Nephron (organoid): ENCODE measurements around the gene ERBB4.

Experiments
- H3K27ac Mint-ChIP-seq, 3 experiments: 2 replicates each; pipeline ENCODE4 v1.8.0; 2020; ENCODE audit warnings: mixed read lengths in 3 of 3, mild to moderate bottlenecking in 2 of 3, moderate library complexity in 1 of 3
- H3K27me3 Mint-ChIP-seq: 2 replicates; pipeline ENCODE4 v1.8.0; 2021; ENCODE audit warnings: low read depth, mild to moderate bottlenecking, moderate library complexity, mixed read lengths
- H3K36me3 Mint-ChIP-seq: 2 replicates; pipeline ENCODE4 v1.8.0; 2020; ENCODE audit warnings: low read depth, mixed read lengths
- H3K4me1 Mint-ChIP-seq: 2 replicates; pipeline ENCODE4 v1.8.0; 2020; ENCODE audit warnings: mixed read lengths
- H3K4me3 Mint-ChIP-seq, 3 experiments: 2 replicates each; pipeline ENCODE4 v1.8.0; 2020; ENCODE audit warnings: mild to moderate bottlenecking in 3 of 3, mixed read lengths in 3 of 3, moderate library complexity in 2 of 3
- H3K9me3 Mint-ChIP-seq: 2 replicates; pipeline ENCODE4 v1.8.0; 2020; ENCODE audit warnings: mixed read lengths
- CTCF ChIP-seq, 3 experiments: fragments of 200-600 bp; sonication (generic); IDR thresholded peaks; one replicate each; pipeline ENCODE4 v1.5.0; 2021; ENCODE audit warnings: antibody characterized with exemption in 3 of 3; ENCODE audit not compliant: unreplicated experiment in 3 of 3

ERBB4 gene

DNA sequence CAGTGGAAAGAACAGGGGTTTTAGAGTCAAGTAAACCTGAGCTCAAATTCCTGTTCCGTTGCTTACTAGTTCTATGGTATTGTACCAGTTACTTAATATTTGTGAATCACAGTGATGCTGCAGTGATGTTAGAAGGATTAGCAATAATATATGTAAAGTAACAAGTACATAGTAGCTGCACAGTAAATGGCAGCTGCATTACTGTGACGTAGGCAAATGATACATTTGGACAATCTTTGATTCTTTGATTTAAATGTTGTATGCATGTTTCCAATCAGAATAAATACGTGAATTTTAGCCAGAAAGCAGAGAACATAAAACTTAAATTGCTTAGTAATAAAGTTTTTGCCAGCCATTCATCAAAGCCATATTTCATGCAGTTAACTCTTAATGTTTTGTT is 243.0 kb downstream of the ERBB4 start:
- Mint-ChIP-seq H3K27ac (no peak overlapping the region), H3K27me3 (no peaks in the 10 kb centered on the region), H3K4me3 (no peak overlapping the region), H3K9me3 (no peaks in the 10 kb centered on the region), H3K4me1 (no peaks in the 10 kb centered on the region), H3K36me3 (no peaks in the 10 kb centered on the region)
- no peak for TF ChIP-seq CTCF (IDR thresholded peaks at IDR 0.05; ENCODE audit: unreplicated experiment in 3 of 3)

DNA sequence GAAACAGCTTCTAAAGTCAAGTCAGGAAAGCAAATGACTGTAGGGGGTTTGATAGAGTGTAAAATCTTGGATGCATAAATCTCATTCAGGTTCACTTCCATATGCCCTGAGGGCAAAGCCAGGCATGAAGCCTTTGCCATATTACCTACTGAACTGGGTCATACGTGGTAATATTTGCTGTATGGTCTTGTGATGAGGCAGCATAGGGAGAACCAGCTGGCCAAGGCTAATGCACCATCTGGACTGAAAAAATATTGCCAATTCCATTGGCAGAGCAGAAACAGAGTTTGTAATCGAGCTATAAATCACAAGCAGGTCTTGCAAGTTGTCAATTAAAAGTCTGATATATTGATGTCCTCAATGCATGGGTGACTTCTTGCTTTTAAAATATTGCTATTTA is 243.8 kb downstream of the ERBB4 start:
- no peaks in the 10 kb centered on the region for H3K27me3 Mint-ChIP-seq
- H3K27ac Mint-ChIP-seq, result no peak overlapping the region
- TF ChIP-seq CTCF (IDR thresholded peaks at IDR 0.05; ENCODE audit: unreplicated experiment in 3 of 3), result no peak
- no peak overlapping the region for H3K4me3 Mint-ChIP-seq
- H3K36me3 Mint-ChIP-seq, result no peaks in the 10 kb centered on the region
- H3K4me1 Mint-ChIP-seq, result no peaks in the 10 kb centered on the region
- no peaks in the 10 kb centered on the region for H3K9me3 Mint-ChIP-seq

GRCh38 chr2:212289301-212289700 is 249.3 kb downstream of the ERBB4 start:
- Mint-ChIP-seq H3K4me1 (no peaks in the 10 kb centered on the region), H3K36me3 (no peaks in the 10 kb centered on the region), H3K27me3 (no peaks in the 10 kb centered on the region)

GRCh38 chr2:212288308-212288707 is 250.3 kb downstream of the ERBB4 start:
- Mint-ChIP-seq H3K36me3 (no peaks in the 10 kb centered on the region), H3K27ac (peak overlapping the region in 1 of 3 experiments; percentile 20), H3K9me3 (no peaks in the 10 kb centered on the region), H3K4me3 (no peak overlapping the region), H3K4me1 (no peaks in the 10 kb centered on the region), H3K27me3 (no peaks in the 10 kb centered on the region)
- no peak for TF ChIP-seq CTCF (IDR thresholded peaks at IDR 0.05; ENCODE audit: unreplicated experiment in 3 of 3)

More at GRCh38 chr2:212289301-212289700, 249.3 kb downstream of the ERBB4 start:
- Mint-ChIP-seq H3K9me3 (no peaks in the 10 kb centered on the region), H3K4me3 (no peak overlapping the region), H3K27ac (no peak overlapping the region)
- no peak for TF ChIP-seq CTCF (IDR thresholded peaks at IDR 0.05; ENCODE audit: unreplicated experiment in 3 of 3)

- no peak overlapping the region for H3K4me3 Mint-ChIP-seq
- H3K36me3 Mint-ChIP-seq, result no peaks in the 10 kb centered on the region
- TF ChIP-seq CTCF (IDR thresholded peaks at IDR 0.05; ENCODE audit: unreplicated experiment in 3 of 3), result no peak
- H3K4me1 Mint-ChIP-seq, result no peaks in the 10 kb centered on the region
- no peaks in the 10 kb centered on the region for H3K9me3 Mint-ChIP-seq
- no peaks in the 10 kb centered on the region for H3K27me3 Mint-ChIP-seq
- peak overlapping the region; percentile 15 to 55 (median 17) for H3K27ac Mint-ChIP-seq
Measured at GRCh38 chr2:212284166-212284565, 254.4 kb downstream of the ERBB4 start.

GRCh38 chr2:212282671-212283261 is 255.8 kb downstream of the ERBB4 start:
- no peak for TF ChIP-seq CTCF (IDR thresholded peaks at IDR 0.05; ENCODE audit: unreplicated experiment in 3 of 3)
- Mint-ChIP-seq H3K36me3 (no peaks in the 10 kb centered on the region), H3K27ac (peak overlapping the region; percentile 15 to 86 (median 69)), H3K4me1 (no peaks in the 10 kb centered on the region), H3K4me3 (no peak overlapping the region), H3K9me3 (no peaks in the 10 kb centered on the region), H3K27me3 (no peaks in the 10 kb centered on the region)
